ENCODE results near the gene QSER1. TPM values are rescaled to one million over a fixed set of nuclear protein-coding genes. Genes with fewer than 3 reads are reported as not detected.
"Not testable (repeated sequence)": the region's sequence is repeated elsewhere in the genome, so short reads cannot be mapped to it uniquely, and the experiment has no call there.

QSER1 gene
- total RNA-seq, 1 experiment from 2014 or later, result 60.9 TPM

DNA sequence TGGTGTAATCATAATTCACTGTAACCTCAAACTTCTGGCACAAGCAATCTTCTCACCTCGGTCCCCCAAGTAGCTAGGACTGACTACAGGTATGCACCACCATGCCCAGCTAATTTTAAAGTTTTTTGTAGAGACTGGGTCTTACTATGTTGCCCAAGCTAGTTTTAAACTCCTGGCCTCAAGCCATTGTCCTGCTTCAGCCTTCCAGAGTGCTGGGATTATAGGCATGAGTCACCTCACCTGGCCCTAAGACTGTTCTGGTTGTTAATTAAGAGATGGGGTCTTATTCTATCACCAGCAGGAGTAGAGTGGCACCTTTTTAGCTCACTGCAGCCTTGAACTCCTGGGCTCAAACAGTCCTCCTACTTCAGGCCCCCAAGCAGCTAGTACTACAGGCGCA, 71.1 kb downstream of the QSER1 start:
- no peak for DNase-seq
- H3K36me3 ChIP-seq (ENCODE audit: insufficient read depth, low read length), result peaks cover 62% of the 10 kb centered on the region
- H3K79me2 ChIP-seq (ENCODE audit: low read length), result peaks cover 34% of the 10 kb centered on the region

DNA sequence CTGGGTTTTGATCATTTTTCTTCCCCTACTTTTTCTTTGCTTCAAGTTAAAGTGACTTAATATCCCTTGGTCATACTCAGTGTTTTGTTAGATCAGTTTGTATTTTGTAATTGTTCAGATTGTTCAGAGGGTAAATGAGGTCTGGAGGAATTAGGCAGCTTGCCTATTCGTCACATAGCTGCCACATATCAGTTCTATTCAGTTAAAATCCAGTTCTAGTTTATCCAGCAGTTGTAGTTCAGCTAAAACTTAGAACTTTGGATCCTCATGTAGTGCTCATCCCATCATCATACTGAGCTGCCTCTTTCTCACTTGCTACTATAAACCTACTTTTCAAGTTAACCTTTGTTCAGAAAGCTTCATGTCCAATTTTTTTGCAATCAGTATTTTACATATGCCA, 75.9 kb downstream of the QSER1 start:
- Histone ChIP-seq H3K9ac (ENCODE audit: low read length) (no peak overlapping the region), H3K36me3 (ENCODE audit: insufficient read depth, low read length) (peaks cover 53% of the 10 kb centered on the region; the same call in 1 of the 2 replicates), H3K79me2 (ENCODE audit: low read length) (peaks cover 12% of the 10 kb centered on the region; the same call in 1 of the 2 replicates), H3K27ac (ENCODE audit: low read length) (no peak overlapping the region), H4K20me1 (ENCODE audit: insufficient read depth, low read depth, low read length) (no peaks in the 10 kb centered on the region), H3K9me2 (replicated peaks; ENCODE audit: insufficient read depth, low read length) (no peaks in the 10 kb centered on the region), H2AFZ (ENCODE audit: low read length) (no peak overlapping the region), H3K9me3 (ENCODE audit: low read length) (no peaks in the 10 kb centered on the region), H3K4me1 (ENCODE audit: low read length) (no peaks in the 10 kb centered on the region), H3K4me3 (ENCODE audit: low read length) (no peak overlapping the region), H3K4me2 (ENCODE audit: low read depth, low read length, poor library complexity, severe bottlenecking) (no peak overlapping the region), H3K27me3 (ENCODE audit: low read length) (no peaks in the 10 kb centered on the region)
- no peak for DNase-seq

More for the DNA sequence above, 71.1 kb downstream of the QSER1 start:
- Histone ChIP-seq H3K9me2 (replicated peaks; ENCODE audit: insufficient read depth, low read length) (no peaks in the 10 kb centered on the region), H3K27ac (ENCODE audit: low read length) (no peak overlapping the region), H3K9ac (ENCODE audit: low read length) (no peak overlapping the region), H3K4me3 (ENCODE audit: low read length) (no peak overlapping the region), H4K20me1 (ENCODE audit: insufficient read depth, low read depth, low read length) (no peaks in the 10 kb centered on the region), H3K27me3 (ENCODE audit: low read length) (no peaks in the 10 kb centered on the region), H3K4me1 (ENCODE audit: low read length) (no peaks in the 10 kb centered on the region), H3K4me2 (ENCODE audit: low read depth, low read length, poor library complexity, severe bottlenecking) (no peak overlapping the region), H2AFZ (ENCODE audit: low read length) (no peak overlapping the region), H3K9me3 (ENCODE audit: low read length) (no peaks in the 10 kb centered on the region)

GRCh38 chr11:32972233-32972632, 79.6 kb downstream of the QSER1 start:
- not testable (repeated sequence) for H3K9ac ChIP-seq (ENCODE audit: low read length); H3K4me1 ChIP-seq (ENCODE audit: low read length); H3K4me2 ChIP-seq (ENCODE audit: low read depth, low read length, poor library complexity, severe bottlenecking); H3K9me2 ChIP-seq (replicated peaks; ENCODE audit: insufficient read depth, low read length); H3K4me3 ChIP-seq (ENCODE audit: low read length); DNase-seq; H3K27me3 ChIP-seq (ENCODE audit: low read length); H3K79me2 ChIP-seq (ENCODE audit: low read length); H4K20me1 ChIP-seq (ENCODE audit: insufficient read depth, low read depth, low read length); H2AFZ ChIP-seq (ENCODE audit: low read length); H3K9me3 ChIP-seq (ENCODE audit: low read length); H3K27ac ChIP-seq (ENCODE audit: low read length)
- peaks cover 55% of the 10 kb centered on the region for H3K36me3 ChIP-seq (ENCODE audit: insufficient read depth, low read length)

GRCh38 chr11:32972781-32973180, 80.2 kb downstream of the QSER1 start:
- H3K4me1 ChIP-seq (ENCODE audit: low read length), result no peaks in the 10 kb centered on the region

GRCh38 chr11:32982626-32983025, 90.0 kb downstream of the QSER1 start:
- Histone ChIP-seq H3K4me3 (ENCODE audit: low read length) (no peak overlapping the region), H3K27me3 (ENCODE audit: low read length) (no peaks in the 10 kb centered on the region)

More at GRCh38 chr11:32972781-32973180, 80.2 kb downstream of the QSER1 start:
- Histone ChIP-seq H4K20me1 (ENCODE audit: insufficient read depth, low read depth, low read length) (no peaks in the 10 kb centered on the region), H3K4me3 (ENCODE audit: low read length) (no peak overlapping the region), H3K79me2 (ENCODE audit: low read length) (no peaks in the 10 kb centered on the region), H2AFZ (ENCODE audit: low read length) (no peak overlapping the region), H3K36me3 (ENCODE audit: insufficient read depth, low read length) (peaks cover 54% of the 10 kb centered on the region), H3K27me3 (ENCODE audit: low read length) (no peaks in the 10 kb centered on the region), H3K9me2 (replicated peaks; ENCODE audit: insufficient read depth, low read length) (no peaks in the 10 kb centered on the region), H3K27ac (ENCODE audit: low read length) (no peak overlapping the region), H3K4me2 (ENCODE audit: low read depth, low read length, poor library complexity, severe bottlenecking) (no peak overlapping the region), H3K9me3 (ENCODE audit: low read length) (no peaks in the 10 kb centered on the region), H3K9ac (ENCODE audit: low read length) (no peak overlapping the region)
- no peak for DNase-seq

DNA sequence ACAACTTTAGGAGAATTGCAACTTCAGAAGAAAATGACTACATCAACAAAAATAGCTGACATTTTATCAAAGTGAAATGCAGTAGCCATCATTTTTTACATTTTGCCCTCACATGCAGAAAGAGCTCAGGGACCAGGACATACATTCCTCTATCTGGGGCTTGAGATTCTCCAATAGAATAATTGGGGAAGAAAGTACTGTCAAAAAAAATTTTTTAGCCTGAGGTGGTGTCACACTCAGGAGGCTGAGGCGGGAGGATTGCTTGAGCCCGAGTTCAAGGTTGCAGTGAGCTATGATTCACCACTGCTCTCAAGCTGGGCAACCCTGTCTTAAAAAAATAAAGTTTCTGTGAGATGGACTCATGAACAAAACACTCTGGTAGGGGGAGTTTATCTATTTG, 90.9 kb downstream of the QSER1 start:
- H3K9me3 ChIP-seq (ENCODE audit: low read length), result no peaks in the 10 kb centered on the region
- no peak overlapping the region for H3K9ac ChIP-seq (ENCODE audit: low read length)
- DNase-seq, result no peak
- no peaks in the 10 kb centered on the region for H3K79me2 ChIP-seq (ENCODE audit: low read length)
- H3K4me1 ChIP-seq (ENCODE audit: low read length), result no peaks in the 10 kb centered on the region
- no peaks in the 10 kb centered on the region for H3K9me2 ChIP-seq (replicated peaks; ENCODE audit: insufficient read depth, low read length)
- no peaks in the 10 kb centered on the region for H4K20me1 ChIP-seq (ENCODE audit: insufficient read depth, low read depth, low read length)
- H3K36me3 ChIP-seq (ENCODE audit: insufficient read depth, low read length), result peaks cover 5% of the 10 kb centered on the region; the same call in 1 of the 2 replicates
- H3K27ac ChIP-seq (ENCODE audit: low read length), result no peak overlapping the region
- H3K4me3 ChIP-seq (ENCODE audit: low read length), result no peak overlapping the region
- H3K4me2 ChIP-seq (ENCODE audit: low read depth, low read length, poor library complexity, severe bottlenecking), result no peak overlapping the region
- H3K27me3 ChIP-seq (ENCODE audit: low read length), result no peaks in the 10 kb centered on the region
- H2AFZ ChIP-seq (ENCODE audit: low read length), result no peak overlapping the region

More at GRCh38 chr11:32982626-32983025, 90.0 kb downstream of the QSER1 start:
- Histone ChIP-seq H3K9ac (ENCODE audit: low read length) (no peak overlapping the region), H3K36me3 (ENCODE audit: insufficient read depth, low read length) (peaks cover 13% of the 10 kb centered on the region; the same call in 1 of the 2 replicates), H3K4me2 (ENCODE audit: low read depth, low read length, poor library complexity, severe bottlenecking) (no peak overlapping the region), H4K20me1 (ENCODE audit: insufficient read depth, low read depth, low read length) (no peaks in the 10 kb centered on the region), H3K27ac (ENCODE audit: low read length) (no peak overlapping the region), H2AFZ (ENCODE audit: low read length) (no peak overlapping the region), H3K9me2 (replicated peaks; ENCODE audit: insufficient read depth, low read length) (no peaks in the 10 kb centered on the region), H3K9me3 (ENCODE audit: low read length) (no peaks in the 10 kb centered on the region), H3K4me1 (ENCODE audit: low read length) (no peaks in the 10 kb centered on the region), H3K79me2 (ENCODE audit: low read length) (no peaks in the 10 kb centered on the region)
- no peak for DNase-seq

DNA sequence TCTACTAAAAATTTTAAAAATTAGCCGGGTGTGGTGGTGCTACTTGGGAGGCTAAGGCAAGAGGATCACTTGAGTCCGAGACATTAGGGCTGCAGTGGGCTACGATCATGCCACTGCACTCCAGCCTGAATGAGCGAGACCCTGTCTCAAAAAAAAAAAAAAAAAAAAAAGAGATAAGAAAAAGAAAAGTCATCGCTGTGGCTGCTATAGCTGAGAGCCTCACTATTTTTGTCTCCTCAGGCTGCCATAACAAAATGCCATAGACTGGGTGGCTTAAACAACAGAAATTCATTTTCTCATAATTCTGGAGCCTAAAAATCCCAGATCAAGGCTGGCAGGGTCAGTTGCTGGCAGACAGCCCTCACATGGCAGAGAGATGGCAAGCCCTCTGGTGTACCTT, 93.0 kb downstream of the QSER1 start:
- no peak overlapping the region for H3K4me2 ChIP-seq (ENCODE audit: low read depth, low read length, poor library complexity, severe bottlenecking)
- no peaks in the 10 kb centered on the region for H3K4me1 ChIP-seq (ENCODE audit: low read length)
- no peak overlapping the region for H2AFZ ChIP-seq (ENCODE audit: low read length)

DNA sequence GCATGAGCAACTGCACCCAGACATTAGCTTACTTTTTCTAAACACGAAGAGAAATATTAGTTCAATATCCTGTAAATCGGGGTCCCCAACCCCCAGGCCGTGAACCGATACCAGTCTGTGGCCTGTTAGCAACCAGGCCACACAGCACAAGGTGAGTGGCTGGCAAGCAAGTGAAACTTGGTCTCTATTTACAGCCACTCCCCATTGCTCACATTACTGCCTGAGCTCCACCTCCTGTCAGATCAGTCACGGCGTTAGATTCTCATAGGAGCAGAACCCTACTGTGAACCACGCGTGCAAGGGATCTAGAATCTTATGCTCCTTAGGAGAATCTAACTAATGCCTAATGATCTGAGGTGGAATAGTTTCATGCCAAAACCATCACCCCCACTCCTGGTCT, 95.2 kb downstream of the QSER1 start:
- Histone ChIP-seq H2AFZ (ENCODE audit: low read length) (no peak overlapping the region), H3K36me3 (ENCODE audit: insufficient read depth, low read length) (no peaks in the 10 kb centered on the region), H3K4me1 (ENCODE audit: low read length) (no peaks in the 10 kb centered on the region), H3K9me3 (ENCODE audit: low read length) (peaks cover 10% of the 10 kb centered on the region), H4K20me1 (ENCODE audit: insufficient read depth, low read depth, low read length) (no peaks in the 10 kb centered on the region), H3K27ac (ENCODE audit: low read length) (no peak overlapping the region), H3K79me2 (ENCODE audit: low read length) (no peaks in the 10 kb centered on the region), H3K4me3 (ENCODE audit: low read length) (no peak overlapping the region), H3K9me2 (replicated peaks; ENCODE audit: insufficient read depth, low read length) (no peaks in the 10 kb centered on the region), H3K4me2 (ENCODE audit: low read depth, low read length, poor library complexity, severe bottlenecking) (no peak overlapping the region), H3K27me3 (ENCODE audit: low read length) (no peaks in the 10 kb centered on the region), H3K9ac (ENCODE audit: low read length) (no peak overlapping the region)
- DNase-seq, result no peak

More for the DNA sequence above, 93.0 kb downstream of the QSER1 start:
- no peak for DNase-seq
- Histone ChIP-seq H3K4me3 (ENCODE audit: low read length) (no peak overlapping the region), H3K36me3 (ENCODE audit: insufficient read depth, low read length) (no peaks in the 10 kb centered on the region), H4K20me1 (ENCODE audit: insufficient read depth, low read depth, low read length) (no peaks in the 10 kb centered on the region), H3K9me3 (ENCODE audit: low read length) (no peaks in the 10 kb centered on the region), H3K9me2 (replicated peaks; ENCODE audit: insufficient read depth, low read length) (no peaks in the 10 kb centered on the region), H3K27ac (ENCODE audit: low read length) (no peak overlapping the region), H3K27me3 (ENCODE audit: low read length) (no peaks in the 10 kb centered on the region), H3K79me2 (ENCODE audit: low read length) (no peaks in the 10 kb centered on the region), H3K9ac (ENCODE audit: low read length) (no peak overlapping the region)

DNA sequence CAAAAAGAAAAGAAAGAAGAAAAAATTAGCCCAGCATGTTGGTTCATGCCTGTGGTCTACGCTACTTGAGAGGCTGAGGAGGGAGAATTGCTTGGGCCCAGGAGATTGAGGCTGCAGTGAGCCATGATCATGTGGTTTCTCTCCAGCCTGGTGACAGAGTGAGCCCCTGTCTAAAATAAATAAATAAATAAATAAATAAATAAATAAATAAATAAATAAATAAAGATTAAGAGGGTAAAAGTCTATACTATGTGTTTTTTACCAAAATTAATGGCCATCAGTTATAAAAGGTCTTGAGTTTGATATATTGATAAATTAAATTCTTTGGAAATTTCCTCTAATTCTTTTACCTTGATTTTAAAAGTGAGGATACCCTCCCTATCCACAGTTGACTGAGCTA, 97.9 kb downstream of the QSER1 start:
- Histone ChIP-seq H3K4me2 (ENCODE audit: low read depth, low read length, poor library complexity, severe bottlenecking) (no peak overlapping the region), H3K4me3 (ENCODE audit: low read length) (no peak overlapping the region), H2AFZ (ENCODE audit: low read length) (no peak overlapping the region), H3K36me3 (ENCODE audit: insufficient read depth, low read length) (no peaks in the 10 kb centered on the region), H3K79me2 (ENCODE audit: low read length) (no peaks in the 10 kb centered on the region), H3K27me3 (ENCODE audit: low read length) (no peaks in the 10 kb centered on the region), H4K20me1 (ENCODE audit: insufficient read depth, low read depth, low read length) (no peaks in the 10 kb centered on the region), H3K9me2 (replicated peaks; ENCODE audit: insufficient read depth, low read length) (no peaks in the 10 kb centered on the region), H3K9me3 (ENCODE audit: low read length) (peaks cover 10% of the 10 kb centered on the region), H3K27ac (ENCODE audit: low read length) (no peak overlapping the region), H3K9ac (ENCODE audit: low read length) (no peak overlapping the region), H3K4me1 (ENCODE audit: low read length) (no peaks in the 10 kb centered on the region)
- no peak for DNase-seq

Data from Karpas-422 (cell line).